Gastroesophageal sphincter (tissue), 4 donors: ENCODE results near the gene GMNC. TPM values are rescaled to one million over a fixed set of nuclear protein-coding genes. Genes with fewer than 3 reads are reported as not detected.

Experiments
- ATAC-seq: fragments of 150-250 bp; one replicate; pipeline ENCODE4 v1.9.1; 2016; ENCODE audit warnings: mild to moderate bottlenecking, moderate library complexity
- H3K27ac ChIP-seq, 4 donors: fragments of 200-600 bp; sonication (generic) in 3 of 4; 1 replicate in 3 of 4; 2 replicates in 1 of 4; pipeline ENCODE4 v1.5.1; 2016 to 2019
- H3K27me3 ChIP-seq: fragments of 200-600 bp; sonication (generic); one replicate; pipeline ENCODE4 v1.5.1; 2019
- H3K36me3 ChIP-seq, 2 donors: fragments of 200-600 bp; sonication (generic); one replicate each; pipeline ENCODE4 v1.5.1; 2019; ENCODE audit warnings: control low read depth in 1 of 2
- H3K4me1 ChIP-seq, 3 donors: fragments of 200-600 bp; sonication (generic); 1 replicate in 2 of 3; 2 replicates in 1 of 3; pipeline ENCODE4 v1.5.1; 2016 to 2019; ENCODE audit warnings: control low read depth in 2 of 3
- H3K4me3 ChIP-seq, 2 donors: fragments of 200-600 bp; sonication (generic); one replicate each; pipeline ENCODE4 v1.5.1; 2019; ENCODE audit warnings: mild to moderate bottlenecking in 1 of 2, moderate library complexity in 1 of 2
- H3K9me3 ChIP-seq, 3 donors: fragments of 200-600 bp; sonication (generic); one replicate each; pipeline ENCODE4 v1.5.1; 2017 to 2019; ENCODE audit warnings: control low read depth in 2 of 3
- EP300 ChIP-seq: sonication (generic); formaldehyde crosslinking; IDR thresholded peaks from one replicate; pipeline ENCODE4 v1.6.1; 2017; ENCODE audit warnings: antibody characterized with exemption, mild to moderate bottlenecking
- POLR2A ChIP-seq, 2 donors: fragments of 450-650 bp; IDR thresholded peaks; one replicate each; pipeline ENCODE4 v1.6.1; 2017; ENCODE audit warnings: antibody characterized with exemption in 2 of 2, mild to moderate bottlenecking in 2 of 2, moderate library complexity in 1 of 2
- POLR2AphosphoS5 ChIP-seq: sonication (generic); formaldehyde crosslinking; IDR thresholded peaks from one replicate; pipeline ENCODE4 v1.6.1; 2017; ENCODE audit warnings: antibody characterized with exemption
- WGBS, 2 donors: methylation state at CpG; one replicate each; pipeline ENCODE4 v1.1.5; 2018; ENCODE audit warnings: low coverage in 1 of 2; 5-methylcytosine and 5-hydroxymethylcytosine counted together
- total RNA-seq, 4 donors: library from RNA; depleted of rRNA; stranded (reverse); fragments of >200 nt; gene quantifications; one replicate each; pipeline ENCODE4 v1.1.0, GENCODE V29; 2016
- TF ChIP-seq, protein P1 (sequence below), 4 experiments: fragments of 200-600 bp in 2 of 4; fragments of 450-650 bp in 2 of 4; sonication (generic) in 1 of 4; IDR thresholded peaks; one replicate each; pipeline ENCODE4 v1.5.1; 2017 to 2019; ENCODE audit warnings: antibody characterized with exemption in 4 of 4, mild to moderate bottlenecking in 2 of 4, moderate library complexity in 2 of 4

Gene GMNC
- total RNA-seq, 4 donors from 2014 or later: not detected

DNA sequence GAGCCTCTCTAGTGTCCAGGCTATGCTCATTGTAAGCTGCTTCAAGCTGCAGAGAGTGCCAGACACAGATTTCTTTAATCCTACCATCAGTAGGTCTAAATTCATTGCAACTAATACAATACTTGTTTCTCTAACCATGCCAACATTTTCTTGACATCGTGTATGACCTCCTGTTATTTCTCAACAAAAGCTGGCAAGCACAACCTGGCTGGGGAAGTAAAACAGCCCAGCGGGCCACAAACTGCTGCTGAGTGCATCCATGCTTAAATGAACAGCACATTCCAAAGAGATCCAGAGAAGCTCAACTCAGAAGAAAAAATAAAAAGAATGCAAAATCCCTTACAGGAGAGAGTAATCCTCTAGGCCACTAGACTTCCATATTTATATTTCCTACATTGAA, 36.5 kb downstream of the GMNC start:
- Histone ChIP-seq H3K27ac (no peak overlapping the region), H3K36me3 (no peaks in the 10 kb centered on the region), H3K9me3 (peaks cover 0 to 7% (median 0%) of the 10 kb centered on the region in 3 donors), H3K4me1 (no peaks in the 10 kb centered on the region), H3K27me3 (no peaks in the 10 kb centered on the region), H3K4me3 (no peak overlapping the region)
- no peak for ATAC-seq
- no peak for TF ChIP-seq POLR2A (IDR thresholded peaks at IDR 0.05)
- no peak for TF ChIP-seq POLR2AphosphoS5
- no peak for TF ChIP-seq EP300
- TF ChIP-seq, protein P1, sequence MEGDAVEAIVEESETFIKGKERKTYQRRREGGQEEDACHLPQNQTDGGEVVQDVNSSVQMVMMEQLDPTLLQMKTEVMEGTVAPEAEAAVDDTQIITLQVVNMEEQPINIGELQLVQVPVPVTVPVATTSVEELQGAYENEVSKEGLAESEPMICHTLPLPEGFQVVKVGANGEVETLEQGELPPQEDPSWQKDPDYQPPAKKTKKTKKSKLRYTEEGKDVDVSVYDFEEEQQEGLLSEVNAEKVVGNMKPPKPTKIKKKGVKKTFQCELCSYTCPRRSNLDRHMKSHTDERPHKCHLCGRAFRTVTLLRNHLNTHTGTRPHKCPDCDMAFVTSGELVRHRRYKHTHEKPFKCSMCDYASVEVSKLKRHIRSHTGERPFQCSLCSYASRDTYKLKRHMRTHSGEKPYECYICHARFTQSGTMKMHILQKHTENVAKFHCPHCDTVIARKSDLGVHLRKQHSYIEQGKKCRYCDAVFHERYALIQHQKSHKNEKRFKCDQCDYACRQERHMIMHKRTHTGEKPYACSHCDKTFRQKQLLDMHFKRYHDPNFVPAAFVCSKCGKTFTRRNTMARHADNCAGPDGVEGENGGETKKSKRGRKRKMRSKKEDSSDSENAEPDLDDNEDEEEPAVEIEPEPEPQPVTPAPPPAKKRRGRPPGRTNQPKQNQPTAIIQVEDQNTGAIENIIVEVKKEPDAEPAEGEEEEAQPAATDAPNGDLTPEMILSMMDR (IDR thresholded peaks at IDR 0.05): no peak
- WGBS, 2 donors: 46 to 54% methylated on average over 2 of the region's 2 CpGs

DNA sequence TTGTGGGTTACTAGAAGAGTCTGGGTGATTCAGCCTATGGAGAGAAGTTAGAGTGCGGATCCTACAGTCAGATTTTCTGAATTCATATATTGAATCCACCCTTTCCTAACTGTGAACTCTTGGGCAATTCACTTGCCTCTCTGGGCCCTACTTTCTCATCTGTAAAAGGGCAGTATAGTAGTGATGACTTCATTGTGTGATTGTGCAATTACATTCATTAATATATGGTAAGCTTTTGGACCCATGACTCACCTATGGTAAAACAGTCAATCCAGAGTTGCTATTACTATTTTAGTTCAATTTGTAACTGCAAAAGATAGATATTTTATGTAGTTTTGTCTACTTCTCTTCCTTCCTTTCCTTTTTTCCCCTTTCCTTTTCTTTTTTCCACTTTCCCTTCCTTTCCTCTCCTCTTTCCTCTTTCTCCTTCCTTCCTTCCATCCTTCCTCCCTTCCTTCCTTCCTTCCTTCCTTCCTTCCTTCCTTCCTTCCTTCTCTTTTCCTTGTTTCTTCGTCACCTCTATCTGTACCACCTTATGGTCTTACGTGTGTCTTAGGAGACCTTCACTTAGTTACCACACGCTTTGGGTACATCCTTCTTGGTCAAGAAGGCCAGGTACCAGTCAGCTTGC, 37.0 kb downstream of the GMNC start:
- 84 to 91% methylated on average over 3 to 4 of the region's 4 CpGs for WGBS, 2 donors
- ATAC-seq: no peak
- Histone ChIP-seq H3K27ac (no peak overlapping the region), H3K36me3 (no peaks in the 10 kb centered on the region), H3K27me3 (no peaks in the 10 kb centered on the region), H3K4me3 (no peak overlapping the region), H3K9me3 (peaks cover 0 to 7% (median 0%) of the 10 kb centered on the region in 3 donors), H3K4me1 (no peaks in the 10 kb centered on the region)
- TF ChIP-seq EP300: no peak
- TF ChIP-seq POLR2AphosphoS5: no peak
- TF ChIP-seq POLR2A (IDR thresholded peaks at IDR 0.05): no peak
- TF ChIP-seq, protein P1 (IDR thresholded peaks at IDR 0.05): no peak

DNA sequence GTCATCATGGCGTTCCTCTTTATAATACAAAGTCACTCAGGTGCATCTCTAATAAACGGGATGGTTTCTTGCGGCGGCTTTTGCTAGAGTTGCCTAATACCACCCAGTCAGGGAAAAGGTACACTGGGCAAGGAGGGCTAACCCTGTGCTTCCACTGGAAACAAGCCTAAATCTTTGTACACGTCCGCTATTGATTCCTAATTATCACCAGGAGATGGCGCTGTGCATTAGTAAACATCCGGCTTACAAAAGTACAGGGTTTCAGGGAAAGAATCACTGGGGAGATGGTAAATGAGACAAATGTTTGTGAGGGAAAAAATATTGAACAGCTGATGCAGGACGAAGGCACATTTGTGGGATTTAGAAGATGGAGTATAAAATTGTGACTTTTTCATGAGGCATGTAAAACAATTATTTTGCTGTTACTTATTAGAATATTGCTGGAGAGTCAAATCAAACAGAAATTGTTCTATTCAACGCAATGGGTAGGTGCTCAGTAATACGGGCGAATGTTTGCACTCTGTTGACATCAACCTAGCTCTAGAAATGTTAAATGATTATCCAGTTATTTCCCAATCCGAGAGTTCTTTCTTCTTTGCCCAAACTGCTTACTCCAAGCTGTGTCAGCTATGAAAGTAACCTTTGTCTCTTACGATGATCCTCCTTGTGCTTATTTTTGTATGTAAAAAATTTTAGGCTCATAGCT, 50.6 kb downstream of the GMNC start:
- 29 to 44% methylated on average over 12 to 13 of the region's 14 CpGs for WGBS, 2 donors
- peaks cover 4% of the 10 kb centered on the region for H3K27me3 ChIP-seq
- H3K9me3 ChIP-seq: no peaks in the 10 kb centered on the region
- H3K36me3 ChIP-seq: no peaks in the 10 kb centered on the region
- H3K27ac ChIP-seq: no peak overlapping the region
- TF ChIP-seq, protein P1 (IDR thresholded peaks at IDR 0.05): peak in 2 of 4 experiments; percentile 25 to 56
- no peak for TF ChIP-seq POLR2AphosphoS5
- TF ChIP-seq EP300: no peak
- H3K4me3 ChIP-seq: no peak overlapping the region
- H3K4me1 ChIP-seq: no peaks in the 10 kb centered on the region
- no peak for ATAC-seq

DNA sequence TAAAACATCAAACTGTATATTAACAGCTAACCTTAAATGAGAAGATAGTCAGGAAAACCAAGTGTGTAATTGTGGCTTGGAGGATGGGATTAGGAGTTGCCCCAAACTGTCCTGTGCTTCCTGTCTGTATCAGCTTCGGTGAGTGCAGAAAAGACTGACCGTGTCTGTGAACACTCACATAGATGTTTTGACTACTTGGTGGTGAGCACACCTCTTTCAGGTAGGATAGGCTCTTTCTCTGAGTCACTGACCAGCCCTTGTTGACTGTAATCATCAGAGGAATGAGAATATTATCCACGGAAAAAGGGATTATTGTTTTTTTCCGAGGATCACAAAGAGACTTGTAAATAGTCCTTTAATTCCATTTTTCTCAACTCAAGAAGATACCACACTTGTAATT, 51.5 kb downstream of the GMNC start:
- no peak for ATAC-seq
- 68 to 79% methylated on average over 2 to 4 of the region's 4 CpGs for WGBS, 2 donors
- H3K4me3 ChIP-seq: no peak overlapping the region
- H3K4me1 ChIP-seq: no peaks in the 10 kb centered on the region
- no peaks in the 10 kb centered on the region for H3K36me3 ChIP-seq
- H3K27ac ChIP-seq: no peak overlapping the region
- TF ChIP-seq POLR2A (IDR thresholded peaks at IDR 0.05) (no peak), POLR2AphosphoS5 (no peak), EP300 (no peak)
- TF ChIP-seq, protein P1 (IDR thresholded peaks at IDR 0.05): no peak
- peaks cover 4% of the 10 kb centered on the region for H3K27me3 ChIP-seq
- H3K9me3 ChIP-seq: no peaks in the 10 kb centered on the region

DNA sequence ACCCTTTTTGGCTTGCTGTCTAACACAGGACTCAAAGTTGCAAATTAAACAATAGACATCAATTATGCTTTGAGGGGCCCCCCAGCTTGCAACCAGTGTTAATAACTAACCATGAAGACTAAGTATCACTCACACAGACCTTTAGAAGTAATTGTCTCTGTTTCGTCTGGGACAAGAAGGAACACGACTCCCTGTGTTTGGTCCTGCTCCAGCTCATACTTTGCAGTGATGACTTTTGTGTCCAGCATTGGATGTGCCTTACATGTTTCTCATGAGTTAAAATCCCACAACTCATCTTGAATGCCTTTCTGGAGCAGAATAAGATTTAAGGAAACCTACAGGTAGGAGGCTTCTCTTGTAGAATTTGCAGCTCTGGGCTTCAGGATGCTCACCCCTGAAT, 53.1 kb downstream of the GMNC start:
- Histone ChIP-seq H3K36me3 (no peaks in the 10 kb centered on the region), H3K4me1 (no peaks in the 10 kb centered on the region), H3K27me3 (peaks cover 4% of the 10 kb centered on the region), H3K9me3 (no peaks in the 10 kb centered on the region), H3K4me3 (no peak overlapping the region), H3K27ac (no peak overlapping the region)
- ATAC-seq: no peak
- no peak for TF ChIP-seq POLR2A (IDR thresholded peaks at IDR 0.05)
- no peak for TF ChIP-seq POLR2AphosphoS5
- TF ChIP-seq EP300: no peak
- TF ChIP-seq, protein P1 (IDR thresholded peaks at IDR 0.05): no peak
- WGBS, 2 donors: 63 to 76% methylated on average over 2 of the region's 2 CpGs
